ENCODE measurements around the gene FRMPD4. TPM values are rescaled to one million over a fixed set of nuclear protein-coding genes. Genes with fewer than 3 reads are reported as not detected.

FRMPD4 gene
- total and polyA plus RNA-seq, 2 donors (not counting 1 experiment from before 2014, with no cell fraction given), result 0.50 to 1.5 TPM

GRCh38 chrX:12767856-12768255, 629.6 kb downstream of the FRMPD4 start:
- DNase-seq (ENCODE audit: low read depth in 2 of 2), result no peak
- no peak overlapping the region for H3K27ac ChIP-seq (ENCODE audit: insufficient read depth, low read length)
- no peak overlapping the region for H3K9ac ChIP-seq (ENCODE audit: insufficient read depth, low read length)
- H3K9me3 ChIP-seq (ENCODE audit: control insufficient read depth, insufficient read depth, low read depth, low read length), result no peaks in the 10 kb centered on the region
- no peaks in the 10 kb centered on the region for H3K36me3 ChIP-seq (ENCODE audit: control insufficient read depth, insufficient read depth, low read length)
- no peaks in the 10 kb centered on the region for H4K20me1 ChIP-seq (ENCODE audit: control insufficient read depth, extremely low read depth, insufficient read depth, low read length)
- no peak overlapping the region for H2AFZ ChIP-seq (ENCODE audit: low read length)
- H3K4me3 ChIP-seq (replicated peaks in 1 of 4; ENCODE audit: control extremely low read depth in 1 of 4, insufficient read depth in 1 of 4, low read depth in 3 of 4, low read length in 4 of 4), result no peak overlapping the region
- TF ChIP-seq EZH2 (IDR thresholded peaks at IDR 0.05; ENCODE audit: low read length, missing control alignments) (no peak), CTCF (conservative IDR thresholded peaks at IDR 0.05 in 1 of 2, IDR thresholded peaks at IDR 0.05 in 1 of 2; ENCODE audit: low read depth in 1 of 2, low read length in 2 of 2) (no peak)
- H3K79me2 ChIP-seq (ENCODE audit: control insufficient read depth, insufficient read depth, low read length), result no peaks in the 10 kb centered on the region
- H3K27me3 ChIP-seq (ENCODE audit: control insufficient read depth, insufficient read depth, low read length), result no peaks in the 10 kb centered on the region
- H3K4me1 ChIP-seq (ENCODE audit: control insufficient read depth, extremely low read depth, insufficient read depth, low read length), result no peaks in the 10 kb centered on the region
- H3K4me2 ChIP-seq (ENCODE audit: extremely low read depth, insufficient read depth, low read length), result no peak overlapping the region

GRCh38 chrX:12768491-12768890, 630.2 kb downstream of the FRMPD4 start:
- H2AFZ ChIP-seq (ENCODE audit: low read length), result no peak overlapping the region
- DNase-seq (ENCODE audit: low read depth in 2 of 2), result no peak
- H4K20me1 ChIP-seq (ENCODE audit: control insufficient read depth, extremely low read depth, insufficient read depth, low read length), result no peaks in the 10 kb centered on the region
- no peak overlapping the region for H3K4me2 ChIP-seq (ENCODE audit: extremely low read depth, insufficient read depth, low read length)
- no peaks in the 10 kb centered on the region for H3K27me3 ChIP-seq (ENCODE audit: control insufficient read depth, insufficient read depth, low read length)
- H3K27ac ChIP-seq (ENCODE audit: insufficient read depth, low read length), result no peak overlapping the region
- H3K4me3 ChIP-seq (replicated peaks in 1 of 4; ENCODE audit: control extremely low read depth in 1 of 4, insufficient read depth in 1 of 4, low read depth in 3 of 4, low read length in 4 of 4), result no peak overlapping the region
- TF ChIP-seq EZH2 (IDR thresholded peaks at IDR 0.05; ENCODE audit: low read length, missing control alignments) (no peak), CTCF (conservative IDR thresholded peaks at IDR 0.05 in 1 of 2, IDR thresholded peaks at IDR 0.05 in 1 of 2; ENCODE audit: low read depth in 1 of 2, low read length in 2 of 2) (no peak)
- no peaks in the 10 kb centered on the region for H3K4me1 ChIP-seq (ENCODE audit: control insufficient read depth, extremely low read depth, insufficient read depth, low read length)
- no peaks in the 10 kb centered on the region for H3K9me3 ChIP-seq (ENCODE audit: control insufficient read depth, insufficient read depth, low read depth, low read length)
- H3K9ac ChIP-seq (ENCODE audit: insufficient read depth, low read length), result no peak overlapping the region
- H3K36me3 ChIP-seq (ENCODE audit: control insufficient read depth, insufficient read depth, low read length), result no peaks in the 10 kb centered on the region
- no peaks in the 10 kb centered on the region for H3K79me2 ChIP-seq (ENCODE audit: control insufficient read depth, insufficient read depth, low read length)

- no peaks in the 10 kb centered on the region for H3K27me3 ChIP-seq (ENCODE audit: control insufficient read depth, insufficient read depth, low read length)
- H3K4me3 ChIP-seq (replicated peaks in 1 of 4; ENCODE audit: control extremely low read depth in 1 of 4, insufficient read depth in 1 of 4, low read depth in 3 of 4, low read length in 4 of 4), result no peak overlapping the region
- H2AFZ ChIP-seq (ENCODE audit: low read length), result no peak overlapping the region
- H3K27ac ChIP-seq (ENCODE audit: insufficient read depth, low read length), result no peak overlapping the region
- no peak overlapping the region for H3K4me2 ChIP-seq (ENCODE audit: extremely low read depth, insufficient read depth, low read length)
- H3K9ac ChIP-seq (ENCODE audit: insufficient read depth, low read length), result no peak overlapping the region
- TF ChIP-seq EZH2 (IDR thresholded peaks at IDR 0.05; ENCODE audit: low read length, missing control alignments), result no peak
- TF ChIP-seq CTCF (conservative IDR thresholded peaks at IDR 0.05 in 1 of 2, IDR thresholded peaks at IDR 0.05 in 1 of 2; ENCODE audit: low read depth in 1 of 2, low read length in 2 of 2), result peak; percentile 16 to 47
- no peaks in the 10 kb centered on the region for H4K20me1 ChIP-seq (ENCODE audit: control insufficient read depth, extremely low read depth, insufficient read depth, low read length)
- DNase-seq (ENCODE audit: low read depth in 2 of 2), result peak in 1 of 2 donors; percentile 39
- H3K79me2 ChIP-seq (ENCODE audit: control insufficient read depth, insufficient read depth, low read length), result no peaks in the 10 kb centered on the region
- H3K9me3 ChIP-seq (ENCODE audit: control insufficient read depth, insufficient read depth, low read depth, low read length), result no peaks in the 10 kb centered on the region
- H3K36me3 ChIP-seq (ENCODE audit: control insufficient read depth, insufficient read depth, low read length), result no peaks in the 10 kb centered on the region
- H3K4me1 ChIP-seq (ENCODE audit: control insufficient read depth, extremely low read depth, insufficient read depth, low read length), result no peaks in the 10 kb centered on the region
These were observed 632.2 kb downstream of the FRMPD4 start for GRCh38 chrX:12770440-12770839.
